Effector memory CD8-positive, alpha-beta T cell (primary cell): Measurements from ENCODE around the gene IQSEC3.

Experiments used
- ATAC-seq: fragments of 150-1000 bp; cut with Tn5 transposase; replicated peaks from 2 replicates; pipeline ENCODE4 v1.10.0; 2021; ENCODE audit warnings: mild to moderate bottlenecking, moderate library complexity
- DNase-seq, 3 experiments: peaks; one replicate each; pipeline ENCODE4 v3.0.0; 2021
- H3K27ac Mint-ChIP-seq, 2 donors: one replicate each; pipeline ENCODE4 v1.8.0; 2022; ENCODE audit warnings: mild to moderate bottlenecking in 2 of 2, mixed read lengths in 2 of 2, moderate library complexity in 2 of 2
- H3K27me3 Mint-ChIP-seq, 2 donors: one replicate each; pipeline ENCODE4 v1.8.0; 2022; ENCODE audit warnings: mixed read lengths in 2 of 2
- H3K36me3 Mint-ChIP-seq: one replicate; pipeline ENCODE4 v1.8.0; 2022; ENCODE audit warnings: mild to moderate bottlenecking, moderate library complexity, mixed read lengths; ENCODE audit not compliant: insufficient read depth
- H3K4me1 Mint-ChIP-seq, 2 donors: one replicate each; pipeline ENCODE4 v1.8.0; 2022; ENCODE audit warnings: low read depth in 2 of 2, mixed read lengths in 2 of 2
- H3K4me3 Mint-ChIP-seq, 2 donors: one replicate each; pipeline ENCODE4 v1.8.0; 2022; ENCODE audit warnings: mild to moderate bottlenecking in 2 of 2, mixed read lengths in 2 of 2, moderate library complexity in 2 of 2
- H3K9me3 Mint-ChIP-seq, 2 donors: one replicate each; pipeline ENCODE4 v1.8.0; 2022; ENCODE audit warnings: mixed read lengths in 2 of 2

The IQSEC3 gene

DNA sequence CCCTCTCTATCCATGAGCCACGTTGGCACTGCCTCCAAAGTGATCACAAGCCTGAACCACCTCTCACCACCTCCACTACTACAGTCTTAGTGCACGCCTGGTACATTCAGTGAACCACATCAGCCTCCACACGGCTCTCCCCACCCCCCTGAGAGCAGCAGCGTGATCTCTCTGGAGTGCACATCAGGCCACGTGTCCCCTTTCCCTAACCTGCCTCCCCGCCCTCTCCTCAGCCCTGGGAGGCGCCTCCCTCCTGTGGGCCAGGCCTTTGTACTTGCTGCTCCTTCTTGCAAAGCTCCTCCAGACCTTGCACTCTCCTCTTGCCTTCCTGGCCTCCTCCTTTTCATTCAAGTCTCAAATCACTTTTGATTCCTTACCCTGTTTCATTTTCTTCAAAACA is 97.6 kb downstream of the IQSEC3 start:
- Mint-ChIP-seq H3K4me1 (peaks cover 0 to 3% of the 10 kb centered on the region in 2 donors), H3K9me3 (no peaks in the 10 kb centered on the region), H3K27me3 (peaks cover 20 to 45% of the 10 kb centered on the region in 2 donors), H3K36me3 (peaks cover 2% of the 10 kb centered on the region), H3K4me3 (no peak overlapping the region), H3K27ac (no peak overlapping the region)
- DNase-seq: no peak
- ATAC-seq: no peak

GRCh38 chr12:165862-166368 is 99.3 kb downstream of the IQSEC3 start:
- no peak for ATAC-seq
- H3K27ac Mint-ChIP-seq: no peak overlapping the region

DNA sequence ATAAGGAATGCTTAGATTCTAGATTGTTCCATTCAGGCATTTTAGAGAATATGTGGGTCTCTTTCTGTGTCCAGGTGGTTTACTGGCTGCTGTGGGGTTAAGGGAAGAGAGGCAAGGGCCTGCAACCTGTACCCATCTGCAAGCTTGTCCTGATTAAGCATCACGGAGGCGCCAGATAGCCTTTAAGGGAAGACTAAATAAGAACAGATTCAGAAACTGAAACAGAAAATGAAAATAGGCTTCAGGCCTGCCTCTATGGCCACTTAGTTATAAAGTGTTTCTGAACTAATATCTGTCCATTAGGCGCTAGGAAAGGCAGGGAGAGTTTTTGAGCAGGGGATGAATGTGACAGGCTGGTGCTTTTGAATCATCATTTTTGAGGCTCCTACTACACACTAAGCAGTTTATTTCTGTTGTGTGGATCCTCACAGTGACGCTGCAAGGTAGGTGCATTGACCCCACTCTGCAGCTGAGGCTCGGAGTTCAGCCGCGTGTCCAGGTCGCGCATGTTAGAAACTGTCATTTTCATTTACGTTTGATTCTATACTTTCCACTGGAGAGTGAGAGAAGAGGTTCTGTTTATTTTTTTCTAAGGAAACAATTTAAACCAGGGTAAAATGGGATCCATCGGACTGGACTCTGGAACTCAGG is 100.0 kb downstream of the IQSEC3 start:
- H3K27me3 Mint-ChIP-seq: peaks cover 37 to 68% of the 10 kb centered on the region in 2 donors
- no peaks in the 10 kb centered on the region for H3K9me3 Mint-ChIP-seq
- no peak overlapping the region for H3K27ac Mint-ChIP-seq
- ATAC-seq: no peak
- no peak for DNase-seq
- no peak overlapping the region for H3K4me3 Mint-ChIP-seq
- peaks cover 0 to 11% of the 10 kb centered on the region in 2 donors for H3K4me1 Mint-ChIP-seq
- peaks cover 2% of the 10 kb centered on the region for H3K36me3 Mint-ChIP-seq

More at GRCh38 chr12:165862-166368, 99.3 kb downstream of the IQSEC3 start:
- Mint-ChIP-seq H3K4me3 (no peak overlapping the region), H3K36me3 (peaks cover 2% of the 10 kb centered on the region), H3K4me1 (peaks cover 0 to 11% of the 10 kb centered on the region in 2 donors), H3K9me3 (no peaks in the 10 kb centered on the region), H3K27me3 (peaks cover 30 to 62% of the 10 kb centered on the region in 2 donors)
- no peak for DNase-seq

DNA sequence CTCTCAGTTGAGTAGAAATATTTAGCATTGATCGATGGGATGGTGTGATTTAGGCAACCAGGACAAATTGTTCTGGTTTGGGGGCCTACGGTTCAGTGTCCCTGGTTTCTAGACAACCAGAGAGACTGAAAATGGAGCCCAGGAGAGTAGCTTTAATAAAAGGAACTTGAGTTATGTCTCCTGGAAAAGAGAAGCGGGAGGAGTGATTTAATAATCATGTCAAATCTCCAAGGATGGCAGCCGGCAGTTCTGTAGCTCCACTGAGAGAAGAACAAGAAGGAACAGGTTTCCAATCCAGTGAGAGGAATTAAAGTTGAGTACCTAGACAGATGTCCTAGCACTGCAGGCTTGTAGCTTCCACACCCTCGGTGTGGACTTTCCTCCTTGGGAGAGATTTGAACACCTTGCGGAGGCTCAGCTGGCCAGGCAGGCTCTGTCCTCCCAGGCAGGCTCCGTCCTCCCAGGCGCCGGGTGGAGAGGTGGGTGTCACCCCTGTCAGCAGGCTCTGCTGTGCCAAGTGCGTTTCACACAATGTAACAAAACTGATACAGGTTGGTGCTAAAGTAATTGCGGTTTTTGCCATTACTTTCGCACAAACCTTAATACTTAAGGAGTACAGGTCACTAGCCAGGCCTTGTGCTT is 101.5 kb downstream of the IQSEC3 start:
- peaks cover 0 to 12% of the 10 kb centered on the region in 2 donors for H3K4me1 Mint-ChIP-seq
- ATAC-seq (no peak), DNase-seq (no peak)
- H3K9me3 Mint-ChIP-seq: no peaks in the 10 kb centered on the region
- H3K27ac Mint-ChIP-seq: no peak overlapping the region
- H3K4me3 Mint-ChIP-seq: no peak overlapping the region
- peaks cover 2% of the 10 kb centered on the region for H3K36me3 Mint-ChIP-seq
- H3K27me3 Mint-ChIP-seq: peaks cover 48 to 84% of the 10 kb centered on the region in 2 donors

DNA sequence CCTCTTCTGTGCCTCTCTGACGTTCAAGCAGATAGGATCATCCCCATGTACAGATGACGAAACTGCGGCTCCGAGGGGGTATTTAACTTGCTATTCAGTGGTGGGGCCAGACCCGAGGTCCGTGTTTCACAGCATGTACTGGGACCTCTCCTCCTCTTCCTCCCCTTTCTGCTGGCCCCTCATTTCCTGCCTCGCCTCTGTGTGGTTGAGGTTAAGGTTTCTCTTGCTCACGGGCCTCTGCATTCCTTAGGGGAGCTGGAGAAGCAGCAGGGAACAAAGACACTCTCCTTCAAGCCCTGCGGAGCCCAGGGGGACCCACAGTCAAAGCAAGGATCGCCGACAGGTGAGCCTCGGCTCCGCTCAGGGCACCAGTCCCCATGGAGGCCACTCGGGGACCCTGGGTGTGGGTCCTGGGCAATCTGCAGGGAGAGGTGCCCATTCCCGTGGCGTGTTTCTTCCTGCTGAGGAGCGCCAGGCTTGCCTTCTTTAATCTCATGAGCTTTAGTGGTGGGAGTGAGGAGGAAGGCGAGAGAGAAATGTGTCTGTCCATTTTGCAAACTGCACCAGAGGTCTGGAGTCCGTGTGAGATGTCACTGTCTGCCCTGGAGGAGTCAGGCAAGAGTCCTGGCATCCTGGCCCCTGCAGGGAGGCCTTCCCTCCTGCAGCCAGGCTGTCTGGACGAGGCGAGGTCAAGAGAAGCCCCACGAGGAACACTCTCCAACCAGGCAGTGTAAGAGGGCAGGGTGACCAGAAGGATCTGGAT is 102.4 kb downstream of the IQSEC3 start:
- ATAC-seq (no peak), DNase-seq (no peak)
- Mint-ChIP-seq H3K36me3 (peaks cover 2% of the 10 kb centered on the region), H3K27me3 (peaks cover 49 to 92% of the 10 kb centered on the region in 2 donors), H3K27ac (no peak overlapping the region), H3K4me1 (peaks cover 0 to 12% of the 10 kb centered on the region in 2 donors), H3K4me3 (no peak overlapping the region), H3K9me3 (no peaks in the 10 kb centered on the region)

DNA sequence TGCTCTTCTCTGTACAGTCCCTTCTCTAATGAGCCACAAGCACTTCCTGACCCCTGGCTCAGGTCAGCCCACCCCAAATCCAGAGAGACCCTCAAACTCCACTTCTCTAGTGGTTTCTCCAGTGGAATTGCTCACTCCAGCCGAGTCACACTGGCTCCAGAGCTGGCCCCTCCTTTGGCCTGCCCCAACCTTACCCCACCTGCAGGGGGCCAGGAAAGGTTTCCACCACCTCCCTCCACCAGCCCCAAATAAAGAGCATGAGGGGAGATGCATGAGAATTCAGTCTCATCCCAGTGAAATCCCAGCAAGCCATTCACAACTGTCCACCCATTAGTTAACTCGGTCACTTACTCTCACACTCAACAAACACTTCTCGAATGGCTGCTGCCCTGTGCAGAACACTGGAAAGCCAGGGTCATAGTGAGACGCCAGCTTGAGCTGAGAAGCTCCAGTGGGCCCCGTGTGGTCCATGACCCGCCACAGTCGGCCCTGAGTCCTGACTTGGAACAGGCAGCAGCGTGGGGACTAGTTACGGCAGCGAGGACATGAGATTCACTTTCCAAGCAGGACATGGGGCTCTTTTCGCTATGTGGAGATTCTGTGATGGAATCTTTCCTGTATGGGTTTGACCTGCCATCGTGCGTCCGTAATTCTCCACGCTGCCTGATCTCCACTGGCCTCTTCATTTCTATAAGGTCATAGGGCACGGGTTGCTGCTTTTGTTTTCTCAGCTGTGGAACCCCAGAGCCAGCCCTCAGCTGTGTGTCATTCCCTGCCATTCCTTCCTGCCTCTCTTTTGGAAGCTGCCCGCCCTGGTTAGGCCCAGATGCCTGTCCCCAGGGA is 103.2 kb downstream of the IQSEC3 start:
- no peak for ATAC-seq
- Mint-ChIP-seq H3K36me3 (peaks cover 2% of the 10 kb centered on the region), H3K9me3 (no peaks in the 10 kb centered on the region), H3K27me3 (peaks cover 49 to 88% of the 10 kb centered on the region in 2 donors), H3K27ac (no peak overlapping the region), H3K4me1 (peaks cover 0 to 12% of the 10 kb centered on the region in 2 donors), H3K4me3 (no peak overlapping the region)
- no peak for DNase-seq

DNA sequence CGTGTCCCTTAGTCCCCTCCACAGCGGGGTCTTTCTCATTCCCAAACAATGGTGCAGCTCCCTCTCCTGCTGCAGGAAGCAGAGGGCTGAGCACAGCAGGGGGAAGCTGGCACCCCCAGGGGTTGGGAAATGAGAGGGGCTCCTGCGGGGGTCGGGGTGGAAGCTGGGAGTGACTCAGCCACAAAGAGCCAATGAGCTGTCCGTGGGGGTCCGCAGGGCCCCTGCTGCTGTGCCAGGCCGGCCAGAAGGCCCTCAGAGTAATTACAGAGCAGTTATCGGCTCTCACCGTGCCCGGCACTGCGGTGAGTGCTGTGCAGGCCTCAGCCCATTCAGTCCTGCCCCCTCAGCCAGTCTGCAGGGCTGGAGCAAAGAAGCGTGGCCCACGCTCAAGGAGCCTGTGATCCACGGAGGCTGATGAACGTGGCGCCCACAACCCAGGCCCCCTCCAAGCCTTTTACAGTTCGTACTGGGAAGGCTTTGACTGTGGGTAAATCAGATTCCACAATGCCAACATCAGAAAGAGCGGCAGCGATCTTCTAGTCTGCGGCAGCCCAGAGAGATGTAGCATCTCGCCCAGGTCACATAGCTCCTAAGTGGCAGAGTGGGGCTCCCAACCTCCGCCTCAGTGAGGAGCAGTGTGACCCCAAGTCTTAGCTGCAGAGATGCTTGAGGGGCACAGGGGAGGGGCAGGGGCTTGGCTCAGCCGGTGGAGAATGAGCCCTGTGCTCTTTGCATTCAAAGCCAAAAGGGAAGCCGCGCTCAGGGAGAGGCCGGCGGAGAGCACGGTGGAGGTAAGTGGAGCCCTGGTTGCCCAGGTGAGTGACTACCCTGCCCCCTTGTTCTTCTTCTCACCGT is 104.0 kb downstream of the IQSEC3 start:
- no peak for ATAC-seq

DNA sequence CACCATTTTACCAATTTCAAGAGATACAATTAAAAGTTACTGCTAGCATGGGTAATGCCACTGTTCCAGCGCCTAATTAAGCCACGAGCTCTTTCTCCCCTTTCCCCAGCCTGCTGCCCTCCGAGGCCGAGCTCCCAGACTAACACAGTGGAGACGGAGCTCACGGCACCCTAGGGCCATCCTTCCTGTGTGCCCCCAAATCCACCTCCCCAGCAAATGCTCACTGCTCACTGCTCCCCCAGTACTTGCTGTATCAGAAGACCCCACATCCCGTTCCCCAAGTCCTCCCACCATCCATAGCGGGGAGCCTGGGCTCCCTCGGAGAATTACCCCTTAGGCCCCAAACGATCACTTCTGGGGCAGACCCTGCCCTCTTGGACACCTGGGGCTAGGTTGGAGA is 104.7 kb downstream of the IQSEC3 start:
- Mint-ChIP-seq H3K9me3 (no peaks in the 10 kb centered on the region), H3K27ac (no peak overlapping the region), H3K4me3 (no peak overlapping the region), H3K36me3 (peaks cover 2% of the 10 kb centered on the region), H3K27me3 (peaks cover 53 to 85% of the 10 kb centered on the region in 2 donors), H3K4me1 (peaks cover 0 to 12% of the 10 kb centered on the region in 2 donors)
- ATAC-seq (no peak), DNase-seq (no peak)

More for the DNA sequence above, 104.0 kb downstream of the IQSEC3 start:
- Mint-ChIP-seq H3K9me3 (no peaks in the 10 kb centered on the region), H3K36me3 (peaks cover 2% of the 10 kb centered on the region), H3K27me3 (peaks cover 57 to 91% of the 10 kb centered on the region in 2 donors), H3K4me1 (peaks cover 0 to 12% of the 10 kb centered on the region in 2 donors), H3K4me3 (no peak overlapping the region), H3K27ac (no peak overlapping the region)
- no peak for DNase-seq

DNA sequence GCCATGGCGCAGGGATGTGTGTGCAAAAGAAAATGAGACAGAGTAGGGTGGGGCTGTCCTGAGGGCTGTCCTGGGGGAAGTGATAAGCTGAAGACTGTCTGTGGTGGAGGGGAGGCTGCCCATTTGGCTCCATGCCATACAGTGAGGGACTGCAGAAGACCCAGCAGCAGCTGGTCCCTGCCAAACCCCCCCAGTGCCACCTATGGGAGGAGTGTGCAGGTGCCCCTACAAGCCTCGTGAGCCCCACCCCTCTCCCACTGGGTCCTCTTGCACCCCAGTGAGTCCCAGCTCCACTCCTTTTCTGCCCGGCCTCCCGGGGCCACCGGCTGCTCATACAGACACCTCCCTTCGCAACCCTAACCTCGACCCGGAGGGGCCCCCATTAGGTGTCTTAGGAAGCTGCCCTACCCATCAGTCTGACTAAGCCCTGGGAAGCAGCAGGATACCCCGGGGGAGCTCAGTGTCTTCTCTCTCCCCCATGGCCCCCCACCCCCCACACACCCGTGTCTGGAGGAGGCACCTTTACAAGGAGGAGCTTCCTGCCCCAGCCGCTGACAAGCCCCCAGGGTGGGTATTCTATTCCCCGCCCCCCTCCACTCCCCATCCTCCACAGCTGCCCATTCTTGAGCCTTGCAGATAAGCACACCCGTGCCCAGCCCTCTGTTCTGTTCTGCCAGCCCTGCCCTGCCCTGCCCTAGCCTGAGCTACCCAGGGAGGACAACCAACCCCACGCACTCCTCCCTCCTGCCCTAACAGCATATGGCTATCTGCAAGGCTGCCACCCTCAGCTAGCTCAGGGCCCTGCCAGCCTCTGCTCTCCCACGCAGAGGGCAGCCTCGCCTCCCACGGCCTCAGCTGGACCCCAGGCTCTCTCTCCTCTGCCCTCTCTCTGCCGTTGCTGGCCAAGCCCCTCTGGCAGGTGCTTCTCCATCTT is 105.4 kb downstream of the IQSEC3 start:
- H3K27ac Mint-ChIP-seq: no peak overlapping the region
- no peak overlapping the region for H3K4me3 Mint-ChIP-seq
- DNase-seq (no peak), ATAC-seq (no peak)
- no peaks in the 10 kb centered on the region for H3K9me3 Mint-ChIP-seq
- H3K27me3 Mint-ChIP-seq: peaks cover 45 to 78% of the 10 kb centered on the region in 2 donors
- H3K4me1 Mint-ChIP-seq: peaks cover 0 to 15% of the 10 kb centered on the region in 2 donors
- peaks cover 2% of the 10 kb centered on the region for H3K36me3 Mint-ChIP-seq

DNA sequence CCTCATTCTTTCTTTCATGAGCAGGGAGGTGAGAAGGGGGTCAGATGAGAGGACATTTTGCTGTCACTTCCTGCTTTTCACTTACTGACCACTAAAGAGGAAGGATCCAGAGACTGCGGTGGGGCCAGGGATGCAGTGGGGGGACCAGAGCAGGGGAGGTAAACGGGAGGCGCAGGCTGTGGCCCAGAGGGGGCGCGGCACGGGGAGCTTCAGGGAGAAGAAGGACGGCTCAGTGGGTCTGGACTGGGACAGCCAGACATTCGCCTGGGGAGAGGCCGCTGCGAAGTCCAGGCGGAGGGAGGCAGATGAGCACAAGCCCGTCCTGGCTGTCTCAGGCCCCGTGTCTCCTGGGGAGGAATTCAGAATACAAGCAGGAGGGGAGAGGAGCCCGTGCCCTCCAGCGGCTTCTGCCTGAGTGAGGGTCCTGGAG is 106.2 kb downstream of the IQSEC3 start:
- H3K9me3 Mint-ChIP-seq: no peaks in the 10 kb centered on the region
- ATAC-seq (no peak), DNase-seq (no peak)
- H3K4me1 Mint-ChIP-seq: peaks cover 0 to 15% of the 10 kb centered on the region in 2 donors
- H3K27me3 Mint-ChIP-seq: peaks cover 40 to 75% of the 10 kb centered on the region in 2 donors
- peaks cover 2% of the 10 kb centered on the region for H3K36me3 Mint-ChIP-seq
- H3K4me3 Mint-ChIP-seq: no peak overlapping the region
- no peak overlapping the region for H3K27ac Mint-ChIP-seq

GRCh38 chr12:174124-174523 is 107.6 kb downstream of the IQSEC3 start:
- Mint-ChIP-seq H3K27me3 (peaks cover 44 to 79% of the 10 kb centered on the region in 2 donors), H3K27ac (no peak overlapping the region), H3K4me3 (no peak overlapping the region), H3K36me3 (peaks cover under 1% of the 10 kb centered on the region), H3K9me3 (no peaks in the 10 kb centered on the region), H3K4me1 (peaks cover 0 to 14% of the 10 kb centered on the region in 2 donors)
- ATAC-seq (no peak), DNase-seq (no peak)
